HEK293T (cell line): Measurements from ENCODE around the gene NRG3.

Source experiments
- ARNT ChIP-seq: fragments of 450-650 bp; IDR thresholded peaks from 2 replicates; pipeline ENCODE4 v1.6.1; 2017; ENCODE audit warnings: mild to moderate bottlenecking
- ELF4 ChIP-seq: fragments of 450-650 bp; IDR thresholded peaks from 2 replicates; pipeline ENCODE4 v1.6.1; 2017; ENCODE audit warnings: antibody characterized with exemption
- FOXK2 ChIP-seq: fragments of 450-650 bp; IDR thresholded peaks from 2 replicates; pipeline ENCODE4 v1.6.1; 2016; ENCODE audit warnings: mild to moderate bottlenecking
- SP1 ChIP-seq: fragments of 450-650 bp; IDR thresholded peaks from 2 replicates; pipeline ENCODE4 v1.6.1; 2017
- SUZ12 ChIP-seq: fragments of 450-650 bp; IDR thresholded peaks from 2 replicates; pipeline ENCODE4 v1.6.1; 2016; ENCODE audit warnings: mild to moderate bottlenecking
- TF ChIP-seq, protein P1 (sequence below): fragments of 450-650 bp; IDR thresholded peaks from 2 replicates; pipeline ENCODE4 v1.6.1; 2016

GRCh38 chr10:82529062-82529461, 654.1 kb downstream of the NRG3 start:
- TF ChIP-seq SP1 (no peak), ARNT (no peak), ELF4 (no peak), FOXK2 (no peak), SUZ12 (no peak)
- TF ChIP-seq, protein P1, sequence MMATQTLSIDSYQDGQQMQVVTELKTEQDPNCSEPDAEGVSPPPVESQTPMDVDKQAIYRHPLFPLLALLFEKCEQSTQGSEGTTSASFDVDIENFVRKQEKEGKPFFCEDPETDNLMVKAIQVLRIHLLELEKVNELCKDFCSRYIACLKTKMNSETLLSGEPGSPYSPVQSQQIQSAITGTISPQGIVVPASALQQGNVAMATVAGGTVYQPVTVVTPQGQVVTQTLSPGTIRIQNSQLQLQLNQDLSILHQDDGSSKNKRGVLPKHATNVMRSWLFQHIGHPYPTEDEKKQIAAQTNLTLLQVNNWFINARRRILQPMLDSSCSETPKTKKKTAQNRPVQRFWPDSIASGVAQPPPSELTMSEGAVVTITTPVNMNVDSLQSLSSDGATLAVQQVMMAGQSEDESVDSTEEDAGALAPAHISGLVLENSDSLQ: no peak
